GM12874 (cell line): ENCODE measurements around the gene TBC1D8.

Experiments
- CTCF ChIP-seq: IDR thresholded peaks from 2 replicates; pipeline ENCODE4 v1.5.1; 2011; ENCODE audit warnings: low read depth, mild to moderate bottlenecking, control low read depth, low read length, moderate library complexity; ENCODE audit not compliant: insufficient read depth

The TBC1D8 gene

GRCh38 chr2:100972452-100972851, 178.7 kb downstream of the TBC1D8 start:
- TF ChIP-seq CTCF = no peak

DNA sequence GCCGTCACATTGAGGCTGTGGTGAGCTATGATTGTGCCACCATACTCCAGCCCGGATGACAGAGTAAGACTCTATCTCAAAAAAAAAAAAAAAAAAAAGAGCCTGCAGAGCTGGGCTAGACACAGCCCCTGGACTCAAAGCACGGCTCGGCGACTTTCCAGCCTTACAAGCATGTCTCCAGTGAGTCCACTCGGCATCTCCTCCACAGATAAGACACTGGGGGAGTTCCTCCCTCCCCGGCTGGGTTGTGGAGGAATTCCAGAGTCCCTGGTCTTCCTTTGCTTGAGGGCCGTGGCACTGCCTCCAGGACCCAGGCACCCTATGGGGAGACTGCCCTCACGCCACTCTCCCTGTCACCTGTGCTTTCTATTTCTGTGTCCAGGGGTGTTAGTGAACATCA, 180.0 kb downstream of the TBC1D8 start:
- TF ChIP-seq CTCF = no peak

- TF ChIP-seq CTCF = no peak
Measured at GRCh38 chr2:100969998-100970397, 181.2 kb downstream of the TBC1D8 start.

- no peak for TF ChIP-seq CTCF
Measured at GRCh38 chr2:100968146-100969145, 182.7 kb downstream of the TBC1D8 start.

- TF ChIP-seq CTCF = no peak
Measured at GRCh38 chr2:100967716-100968115, 183.5 kb downstream of the TBC1D8 start.

- no peak for TF ChIP-seq CTCF
Measured at GRCh38 chr2:100965596-100965995, 185.6 kb downstream of the TBC1D8 start.

DNA sequence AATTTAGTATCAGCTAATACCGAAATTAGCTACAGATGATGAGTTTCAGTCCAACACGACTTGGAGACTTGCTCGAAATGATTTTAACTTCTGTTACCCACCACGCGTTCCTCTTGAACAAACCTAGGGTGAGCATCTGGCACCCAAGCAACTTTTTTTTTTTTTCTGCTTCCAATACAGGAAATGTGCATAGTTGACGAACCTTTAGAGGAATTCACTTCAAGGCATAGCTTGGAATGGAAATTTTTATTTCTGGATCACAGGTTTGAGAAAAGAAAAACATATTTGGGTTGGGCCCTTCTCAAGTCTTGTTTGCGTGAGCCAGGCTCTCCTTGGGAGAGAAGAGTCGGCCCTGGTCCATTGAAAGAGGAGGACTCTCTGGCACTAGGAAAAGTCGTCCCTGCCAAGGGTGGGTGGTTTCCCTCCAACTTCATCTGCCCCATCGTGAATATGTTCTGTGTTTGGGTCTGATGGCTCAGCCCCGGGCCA, 186.5 kb downstream of the TBC1D8 start:
- no peak for TF ChIP-seq CTCF
